ENCODE measurements around the gene ITGA1.
A peak's percentile ranks its signal among the peaks of the same experiment; 100 is the strongest.

Gene ITGA1

DNA sequence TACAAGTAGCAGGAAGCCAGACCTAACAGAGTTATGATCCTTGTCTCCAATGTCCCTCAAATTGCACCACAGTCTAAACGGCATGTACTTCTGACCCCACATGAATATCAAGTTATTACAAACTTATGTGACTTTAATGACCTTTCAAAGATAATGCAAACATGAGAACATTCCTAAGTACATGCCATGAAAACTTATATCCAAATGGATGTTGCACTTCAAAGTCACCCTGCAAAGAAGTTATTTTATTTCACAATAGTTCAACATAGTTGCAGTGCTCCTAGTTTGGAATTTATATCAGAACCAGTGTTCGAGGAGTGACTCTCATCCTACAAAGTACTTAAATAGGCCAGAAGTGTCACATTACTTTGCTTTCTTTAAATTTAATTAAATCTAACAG, 41.2 kb upstream of the ITGA1 start:
- no peaks in the 10 kb centered on the region for H3F3A ChIP-seq (ENCODE audit: low read depth)
- H3K9me2 ChIP-seq (replicated peaks; ENCODE audit: low read depth, low read length) = no peaks in the 10 kb centered on the region
- peaks cover 41% of the 10 kb centered on the region for H3K4me1 ChIP-seq (ENCODE audit: insufficient read depth, low read length, poor library complexity, severe bottlenecking)
- H3K36me3 ChIP-seq (ENCODE audit: insufficient read depth, low read length) = no peaks in the 10 kb centered on the region
- no peak overlapping the region for H3K4me2 ChIP-seq (ENCODE audit: low read depth, low read length, poor library complexity, severe bottlenecking)
- H3K9me3 ChIP-seq (ENCODE audit: insufficient read depth, low read depth, low read length) = no peaks in the 10 kb centered on the region
- TF ChIP-seq, protein P1, sequence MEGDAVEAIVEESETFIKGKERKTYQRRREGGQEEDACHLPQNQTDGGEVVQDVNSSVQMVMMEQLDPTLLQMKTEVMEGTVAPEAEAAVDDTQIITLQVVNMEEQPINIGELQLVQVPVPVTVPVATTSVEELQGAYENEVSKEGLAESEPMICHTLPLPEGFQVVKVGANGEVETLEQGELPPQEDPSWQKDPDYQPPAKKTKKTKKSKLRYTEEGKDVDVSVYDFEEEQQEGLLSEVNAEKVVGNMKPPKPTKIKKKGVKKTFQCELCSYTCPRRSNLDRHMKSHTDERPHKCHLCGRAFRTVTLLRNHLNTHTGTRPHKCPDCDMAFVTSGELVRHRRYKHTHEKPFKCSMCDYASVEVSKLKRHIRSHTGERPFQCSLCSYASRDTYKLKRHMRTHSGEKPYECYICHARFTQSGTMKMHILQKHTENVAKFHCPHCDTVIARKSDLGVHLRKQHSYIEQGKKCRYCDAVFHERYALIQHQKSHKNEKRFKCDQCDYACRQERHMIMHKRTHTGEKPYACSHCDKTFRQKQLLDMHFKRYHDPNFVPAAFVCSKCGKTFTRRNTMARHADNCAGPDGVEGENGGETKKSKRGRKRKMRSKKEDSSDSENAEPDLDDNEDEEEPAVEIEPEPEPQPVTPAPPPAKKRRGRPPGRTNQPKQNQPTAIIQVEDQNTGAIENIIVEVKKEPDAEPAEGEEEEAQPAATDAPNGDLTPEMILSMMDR (conservative IDR thresholded peaks at IDR 0.05; ENCODE audit: low read length) = no peak
- no peak for TF ChIP-seq EZH2phosphoT487 (IDR thresholded peaks at IDR 0.05; ENCODE audit: borderline replicate concordance)
- no peak overlapping the region for H3K4me3 ChIP-seq (ENCODE audit: low read length, poor library complexity, severe bottlenecking)
- H2AFZ ChIP-seq (ENCODE audit: low read length) = peak overlapping the region; percentile 31; the same call in 1 of the 2 replicates
- no peak overlapping the region for H3K9ac ChIP-seq (ENCODE audit: low read depth, low read length, poor library complexity, severe bottlenecking)
- H3K27me3 ChIP-seq (ENCODE audit: insufficient read depth, low read length, poor library complexity, severe bottlenecking) = no peaks in the 10 kb centered on the region
- no peaks in the 10 kb centered on the region for H3K79me2 ChIP-seq (ENCODE audit: insufficient read depth, low read length)
- no peaks in the 10 kb centered on the region for H4K20me1 ChIP-seq (ENCODE audit: insufficient read depth, low read length, poor library complexity, severe bottlenecking)

DNA sequence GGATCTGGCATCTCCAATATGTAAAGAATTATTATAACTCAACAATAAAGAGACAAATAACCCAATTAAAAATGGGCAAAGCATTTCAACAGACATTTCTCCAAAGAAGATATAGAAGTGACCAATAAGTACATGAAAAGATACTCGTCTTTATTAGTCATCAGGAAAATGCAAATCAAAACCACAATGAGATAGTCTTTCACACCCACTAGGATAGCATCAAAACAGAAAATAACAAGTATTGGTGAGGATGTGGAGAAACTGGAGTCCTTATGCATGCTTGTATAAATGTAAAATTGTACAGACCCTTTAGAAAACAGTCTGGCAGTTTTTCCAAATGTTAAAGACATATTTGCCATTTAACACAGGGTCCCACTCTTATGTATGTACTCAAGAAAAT, 39.1 kb upstream of the ITGA1 start:
- no peaks in the 10 kb centered on the region for H3K9me2 ChIP-seq (replicated peaks; ENCODE audit: low read depth, low read length)
- no peaks in the 10 kb centered on the region for H3K36me3 ChIP-seq (ENCODE audit: insufficient read depth, low read length)
- H3K27me3 ChIP-seq (ENCODE audit: insufficient read depth, low read length, poor library complexity, severe bottlenecking) = no peaks in the 10 kb centered on the region
- H3K9me3 ChIP-seq (ENCODE audit: insufficient read depth, low read depth, low read length) = no peaks in the 10 kb centered on the region
- H3K4me1 ChIP-seq (ENCODE audit: insufficient read depth, low read length, poor library complexity, severe bottlenecking) = peaks cover 22% of the 10 kb centered on the region
- H3K4me3 ChIP-seq (ENCODE audit: low read length, poor library complexity, severe bottlenecking) = no peak overlapping the region
- no peak overlapping the region for H2AFZ ChIP-seq (ENCODE audit: low read length)
- TF ChIP-seq, protein P1 (conservative IDR thresholded peaks at IDR 0.05; ENCODE audit: low read length) = no peak
- TF ChIP-seq EZH2phosphoT487 (IDR thresholded peaks at IDR 0.05; ENCODE audit: borderline replicate concordance) = no peak
- H3K9ac ChIP-seq (ENCODE audit: low read depth, low read length, poor library complexity, severe bottlenecking) = no peak overlapping the region
- H3F3A ChIP-seq (ENCODE audit: low read depth) = no peaks in the 10 kb centered on the region
- H3K79me2 ChIP-seq (ENCODE audit: insufficient read depth, low read length) = no peaks in the 10 kb centered on the region
- no peaks in the 10 kb centered on the region for H4K20me1 ChIP-seq (ENCODE audit: insufficient read depth, low read length, poor library complexity, severe bottlenecking)
- no peak overlapping the region for H3K4me2 ChIP-seq (ENCODE audit: low read depth, low read length, poor library complexity, severe bottlenecking)

DNA sequence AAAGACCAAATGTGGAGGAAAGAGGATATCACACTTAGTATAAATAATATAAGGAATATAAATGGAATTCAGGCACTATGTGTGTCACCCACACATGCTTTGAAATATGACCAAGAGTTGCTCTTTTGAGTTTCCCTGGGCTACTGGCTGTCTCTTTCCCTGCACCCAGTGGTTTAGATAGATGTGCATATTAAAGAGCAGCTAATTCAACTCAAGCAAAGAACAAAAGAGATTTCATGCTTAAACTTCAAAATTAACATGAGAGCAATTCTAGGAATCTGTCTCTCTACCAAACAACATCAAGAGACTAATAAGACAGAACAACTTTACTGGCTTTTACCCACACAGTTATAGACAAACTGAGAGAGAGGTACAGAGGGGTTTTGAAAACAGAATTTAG, 38.0 kb upstream of the ITGA1 start:
- Histone ChIP-seq H3K4me1 (ENCODE audit: insufficient read depth, low read length, poor library complexity, severe bottlenecking) (peaks cover 11% of the 10 kb centered on the region), H4K20me1 (ENCODE audit: insufficient read depth, low read length, poor library complexity, severe bottlenecking) (no peaks in the 10 kb centered on the region), H3K9ac (ENCODE audit: low read depth, low read length, poor library complexity, severe bottlenecking) (no peak overlapping the region), H3K9me2 (replicated peaks; ENCODE audit: low read depth, low read length) (no peaks in the 10 kb centered on the region), H3K9me3 (ENCODE audit: insufficient read depth, low read depth, low read length) (no peaks in the 10 kb centered on the region), H3K79me2 (ENCODE audit: insufficient read depth, low read length) (no peaks in the 10 kb centered on the region), H3K4me3 (ENCODE audit: low read length, poor library complexity, severe bottlenecking) (no peak overlapping the region), H3K27me3 (ENCODE audit: insufficient read depth, low read length, poor library complexity, severe bottlenecking) (no peaks in the 10 kb centered on the region), H2AFZ (ENCODE audit: low read length) (no peak overlapping the region), H3K36me3 (ENCODE audit: insufficient read depth, low read length) (no peaks in the 10 kb centered on the region), H3K4me2 (ENCODE audit: low read depth, low read length, poor library complexity, severe bottlenecking) (no peak overlapping the region), H3F3A (ENCODE audit: low read depth) (no peaks in the 10 kb centered on the region)
- TF ChIP-seq, protein P1 (conservative IDR thresholded peaks at IDR 0.05; ENCODE audit: low read length) = no peak
- no peak for TF ChIP-seq EZH2phosphoT487 (IDR thresholded peaks at IDR 0.05; ENCODE audit: borderline replicate concordance)

Measured in Loucy (cell line).